Lower leg skin (tissue), 4 donors: ENCODE data around the gene POU6F1. TPM values are rescaled to one million over a fixed set of nuclear protein-coding genes. Genes with fewer than 3 reads are reported as not detected.

Experiments used
- DNase-seq, 2 donors: peaks; one replicate each; pipeline ENCODE4 v3.0.0-alpha.2; 2019; ENCODE audit warnings: low spot score in 2 of 2
- H3K4me3 ChIP-seq: fragments of 200-600 bp; sonication (generic); 2 replicates; pipeline ENCODE4 v1.5.1; 2017; ENCODE audit warnings: mild to moderate bottlenecking, low read depth; ENCODE audit not compliant: poor library complexity, severe bottlenecking
- CTCF ChIP-seq, 3 donors: fragments of 450-650 bp; IDR thresholded peaks; one replicate each; pipeline ENCODE4 v1.5.1; 2016; ENCODE audit warnings: antibody characterized with exemption in 3 of 3, mild to moderate bottlenecking in 3 of 3, moderate library complexity in 2 of 3
- POLR2A ChIP-seq, 2 donors: fragments of 450-650 bp; IDR thresholded peaks; one replicate each; pipeline ENCODE4 v1.6.1; 2016 to 2017; ENCODE audit warnings: antibody characterized with exemption in 2 of 2, mild to moderate bottlenecking in 1 of 2, moderate library complexity in 1 of 2
- WGBS, 2 donors: methylation state at CpG; one replicate each; pipeline ENCODE4 v1.1.5; 2018; 5-methylcytosine and 5-hydroxymethylcytosine counted together
- intact Hi-C: fragments of 100-400 bp; cut with DNase I; formaldehyde crosslinking; loops from one replicate; pipeline ENCODE4 v1.15.0; 2023; ENCODE audit warnings: low total_unique reads
- total RNA-seq, 4 donors: library from RNA; depleted of rRNA; stranded (reverse); fragments of >200 nt; gene quantifications; one replicate each; pipeline ENCODE4 v1.1.0, GENCODE V29; 2016

Gene POU6F1
- total RNA-seq, 4 donors from 2014 or later, result 5.5 to 20.2 (median 10.6) TPM

- intact Hi-C loops, result no loop called here
- 80 to 83% methylated on average over 7 of the region's 7 CpGs for WGBS, 2 donors
Measured at GRCh38 chr12:51208016-51208660, 9.7 kb downstream of the POU6F1 start.

GRCh38 chr12:51205350-51205749, 12.5 kb downstream of the POU6F1 start:
- no peak for DNase-seq
- H3K4me3 ChIP-seq, result no peak overlapping the region
- WGBS, 2 donors, result 88 to 99% methylated on average over 6 of the region's 6 CpGs
- TF ChIP-seq CTCF (IDR thresholded peaks at IDR 0.05), result no peak
- TF ChIP-seq POLR2A (IDR thresholded peaks at IDR 0.05), result no peak
- intact Hi-C loops, result no loop called here

More at GRCh38 chr12:51208016-51208660, 9.7 kb downstream of the POU6F1 start:
- no peak for DNase-seq
- no peak overlapping the region for H3K4me3 ChIP-seq
- TF ChIP-seq CTCF (IDR thresholded peaks at IDR 0.05), result no peak
- no peak for TF ChIP-seq POLR2A (IDR thresholded peaks at IDR 0.05)

GRCh38 chr12:51202718-51203117, 15.1 kb downstream of the POU6F1 start:
- DNase-seq, result no peak
- H3K4me3 ChIP-seq, result no peak overlapping the region
- intact Hi-C loops, result no loop called here
- TF ChIP-seq POLR2A (IDR thresholded peaks at IDR 0.05) (no peak), CTCF (IDR thresholded peaks at IDR 0.05) (no peak)
- WGBS, 2 donors, result 93 to 96% methylated on average over 5 of the region's 5 CpGs

GRCh38 chr12:51200806-51201205, 17.1 kb downstream of the POU6F1 start:
- no peak for TF ChIP-seq CTCF (IDR thresholded peaks at IDR 0.05)
- no peak for TF ChIP-seq POLR2A (IDR thresholded peaks at IDR 0.05)
- DNase-seq, result no peak
- intact Hi-C loops, result no loop called here
- no peak overlapping the region for H3K4me3 ChIP-seq
- WGBS, 2 donors, result 92 to 95% methylated on average over 9 of the region's 9 CpGs

GRCh38 chr12:51200156-51200555, 17.7 kb downstream of the POU6F1 start:
- no peak overlapping the region for H3K4me3 ChIP-seq
- 88 to 90% methylated on average over 7 of the region's 7 CpGs for WGBS, 2 donors
- intact Hi-C loops, result no loop called here
- DNase-seq, result no peak
- TF ChIP-seq CTCF (IDR thresholded peaks at IDR 0.05) (no peak), POLR2A (IDR thresholded peaks at IDR 0.05) (no peak)
